Liver (tissue), 9 donors: Measurements from ENCODE around the gene HSD3B1. TPM values are rescaled to one million over a fixed set of nuclear protein-coding genes. Genes with fewer than 3 reads are reported as not detected.

Source experiments
- DNase-seq: peaks from one replicate; pipeline ENCODE4 v3.0.0-alpha.2; 2017; ENCODE audit warnings: low spot score
- H3K27ac ChIP-seq, 2 donors: one replicate each; pipeline ENCODE4 v1.7.0; 2013; ENCODE audit warnings: inconsistent platforms in 2 of 2, low read length in 2 of 2, control low read depth in 1 of 2, low read depth in 1 of 2, mild to moderate bottlenecking in 1 of 2
- H3K27me3 ChIP-seq, 4 donors: one replicate each; pipeline versions ENCODE4 v1.6.1 to v1.7.0; 2013; ENCODE audit warnings: low read length in 3 of 4, inconsistent platforms in 1 of 4, mild to moderate bottlenecking in 1 of 4, moderate library complexity in 1 of 4; ENCODE audit not compliant: control insufficient read depth in 4 of 4, insufficient read depth in 4 of 4
- H3K36me3 ChIP-seq, 4 donors: one replicate each; pipeline versions ENCODE4 v1.6.1 to v1.7.0; 2013; ENCODE audit warnings: low read length in 3 of 4, mild to moderate bottlenecking in 3 of 4, low read depth in 1 of 4, moderate library complexity in 1 of 4; ENCODE audit not compliant: control insufficient read depth in 4 of 4, insufficient read depth in 3 of 4
- H3K4me1 ChIP-seq, 4 donors: one replicate each; pipeline versions ENCODE4 v1.6.1 to v1.7.0; 2013; ENCODE audit warnings: low read length in 3 of 4, mild to moderate bottlenecking in 3 of 4, moderate library complexity in 1 of 4; ENCODE audit not compliant: control insufficient read depth in 4 of 4, insufficient read depth in 4 of 4
- H3K4me3 ChIP-seq, 3 donors: one replicate each; pipeline versions ENCODE4 v1.6.1 to v1.7.0; 2013; ENCODE audit warnings: low read length in 3 of 3, control low read depth in 1 of 3, low read depth in 1 of 3, mild to moderate bottlenecking in 1 of 3
- H3K9ac ChIP-seq, 2 donors: one replicate each; pipeline ENCODE4 v1.7.0; 2013; ENCODE audit warnings: low read length in 2 of 2, mild to moderate bottlenecking in 2 of 2, moderate library complexity in 2 of 2, control low read depth in 1 of 2, low read depth in 1 of 2
- H3K9me3 ChIP-seq, 4 donors: one replicate each; pipeline versions ENCODE4 v1.6.1 to v1.7.0; 2013; ENCODE audit warnings: low read length in 3 of 4; ENCODE audit not compliant: control insufficient read depth in 4 of 4
- EGR1 ChIP-seq, 2 donors: IDR thresholded peaks; 2 replicates each; pipeline ENCODE4 v1.6.1; 2016 to 2018; ENCODE audit warnings: antibody characterized with exemption in 2 of 2, low read depth in 2 of 2
- FOXA1 ChIP-seq: IDR thresholded peaks from 2 replicates; pipeline ENCODE4 v1.6.1; 2016; ENCODE audit warnings: antibody characterized with exemption
- FOXA2 ChIP-seq: IDR thresholded peaks from 2 replicates; pipeline ENCODE4 v1.6.1; 2016; ENCODE audit warnings: antibody characterized with exemption
- GABPA ChIP-seq, 2 donors: IDR thresholded peaks in 1 of 2; conservative IDR thresholded peaks in 1 of 2; 2 replicates each; pipeline ENCODE4 v1.6.1; 2016; ENCODE audit warnings: antibody characterized with exemption in 2 of 2, mild to moderate bottlenecking in 1 of 2, moderate library complexity in 1 of 2
- HNF4A ChIP-seq, 2 donors: conservative IDR thresholded peaks; 2 replicates each; pipeline ENCODE4 v1.6.1; 2016; ENCODE audit warnings: antibody characterized with exemption in 2 of 2, mild to moderate bottlenecking in 2 of 2
- HNF4G ChIP-seq: IDR thresholded peaks from 2 replicates; pipeline ENCODE4 v1.6.1; 2016; ENCODE audit warnings: antibody characterized with exemption
- JUND ChIP-seq, 2 donors: IDR thresholded peaks; 2 replicates each; pipeline ENCODE4 v1.6.1; 2016; ENCODE audit warnings: antibody characterized with exemption in 2 of 2
- MAX ChIP-seq: IDR thresholded peaks from 2 replicates; pipeline ENCODE4 v1.6.1; 2016; ENCODE audit warnings: antibody characterized with exemption
- RAD21 ChIP-seq, 2 donors: IDR thresholded peaks; 2 replicates each; pipeline ENCODE4 v1.6.1; 2016; ENCODE audit warnings: antibody characterized with exemption in 2 of 2, mild to moderate bottlenecking in 2 of 2
- REST ChIP-seq: IDR thresholded peaks from 2 replicates; pipeline ENCODE4 v1.6.1; 2016; ENCODE audit warnings: antibody characterized with exemption, mild to moderate bottlenecking
- RXRA ChIP-seq, 2 donors: IDR thresholded peaks; 2 replicates each; pipeline ENCODE4 v1.6.1; 2017 to 2018; ENCODE audit warnings: antibody characterized with exemption in 2 of 2, mild to moderate bottlenecking in 1 of 2
- SP1 ChIP-seq: IDR thresholded peaks from 2 replicates; pipeline ENCODE4 v1.6.1; 2018; ENCODE audit warnings: antibody characterized with exemption, mild to moderate bottlenecking
- TAF1 ChIP-seq: conservative IDR thresholded peaks from 2 replicates; pipeline ENCODE4 v1.6.1; 2016; ENCODE audit warnings: antibody characterized with exemption, mild to moderate bottlenecking
- YY1 ChIP-seq: IDR thresholded peaks from 2 replicates; pipeline ENCODE4 v1.6.1; 2016; ENCODE audit warnings: antibody characterized with exemption, mild to moderate bottlenecking
- whole genome bisulfite sequencing: extraction: QIAGEN DNeasy Blood & Tissue Kit; methylation state at CpG from one replicate; pipeline ENCODE4 v1.1.7; 2013; 5-methylcytosine and 5-hydroxymethylcytosine counted together
- polyA plus RNA-seq, 2 donors: library from polyadenylated mRNA; stranded (reverse) in 1 of 2; unstranded in 1 of 2; fragments of 200-250 nt in 1 of 2; fragments of >200 nt in 1 of 2; fragmentation: Nextera tagmentation in 1 of 2; extraction: Ambion mirVana in 1 of 2; gene quantifications; one replicate each; pipeline versions ENCODE4 v1.2.1 to v1.2.3, GENCODE V29; 2013 to 2015
- total RNA-seq, 2 donors: library from RNA; depleted of rRNA; stranded (reverse); fragments of >200 nt; gene quantifications; one replicate each; pipeline ENCODE4 v1.2.3, GENCODE V29; 2014
- TF ChIP-seq, protein P1 (sequence below): fragments of 150-350 bp; IDR thresholded peaks from 2 replicates; pipeline ENCODE4 v1.5.1; 2017; ENCODE audit warnings: improper control_type of control experiment, low read depth, low read length; ENCODE audit not compliant: missing input control
- TF ChIP-seq, protein P2 (sequence below): IDR thresholded peaks from 2 replicates; pipeline ENCODE4 v1.6.1; 2016; ENCODE audit warnings: antibody characterized with exemption
- TF ChIP-seq, protein P3 (sequence below): IDR thresholded peaks from 2 replicates; pipeline ENCODE4 v1.6.1; 2016; ENCODE audit warnings: antibody characterized with exemption
- donor health status: healthy.
- donor health status: healthy.
- donor health status: healthy.
- donor health status: healthy.
- donor health status: healthy.

Gene HSD3B1
- total and polyA plus RNA-seq, 4 donors: 0.67 TPM; not detected in 3

DNA sequence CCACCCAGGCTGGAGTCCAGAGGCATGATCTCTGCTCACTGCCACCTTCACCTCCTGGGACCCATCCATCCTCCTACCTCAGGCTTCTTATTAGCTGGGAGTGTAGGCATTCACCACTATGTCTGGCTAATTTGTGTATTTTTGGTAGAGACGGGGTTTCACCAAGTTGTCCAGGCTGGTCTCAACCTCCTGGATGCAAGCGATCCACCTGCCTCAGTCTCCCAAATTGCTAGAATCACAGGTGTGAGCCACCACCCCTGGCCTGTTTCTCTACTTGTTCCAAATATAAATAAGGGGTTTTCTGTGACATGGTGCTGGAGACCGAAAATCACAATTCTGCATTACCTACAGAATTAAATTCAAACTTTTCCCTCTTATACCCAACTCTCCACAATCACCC lies 36.6 kb upstream of the HSD3B1 start:
- H3K9ac ChIP-seq: no peak overlapping the region
- no peak for DNase-seq
- 93% methylated on average over 3 of the region's 3 CpGs for WGBS

GRCh38 chr1:119470958-119471357 lies 36.1 kb upstream of the HSD3B1 start:
- Histone ChIP-seq H3K4me3 (no peak overlapping the region), H3K9me3 (no peaks in the 10 kb centered on the region), H3K27ac (no peak overlapping the region), H3K4me1 (peaks cover 20 to 51% (median 35%) of the 10 kb centered on the region in 4 donors), H3K9ac (no peak overlapping the region), H3K27me3 (no peaks in the 10 kb centered on the region), H3K36me3 (no peaks in the 10 kb centered on the region)
- 87% methylated on average over 7 of the region's 7 CpGs for WGBS
- TF ChIP-seq RXRA (IDR thresholded peaks at IDR 0.05) (no peak), MAX (no peak), FOXA1 (no peak), EGR1 (IDR thresholded peaks at IDR 0.05; ENCODE audit: low read depth in 2 of 2) (no peak), HNF4G (no peak), RAD21 (IDR thresholded peaks at IDR 0.05) (no peak), JUND (IDR thresholded peaks at IDR 0.05) (no peak), GABPA (IDR thresholded peaks at IDR 0.05 in 1 of 2, conservative IDR thresholded peaks at IDR 0.05 in 1 of 2) (no peak), FOXA2 (no peak), YY1 (no peak), TAF1 (no peak), HNF4A (conservative IDR thresholded peaks at IDR 0.05) (no peak), SP1 (no peak), REST (no peak)
- TF ChIP-seq, protein P1, sequence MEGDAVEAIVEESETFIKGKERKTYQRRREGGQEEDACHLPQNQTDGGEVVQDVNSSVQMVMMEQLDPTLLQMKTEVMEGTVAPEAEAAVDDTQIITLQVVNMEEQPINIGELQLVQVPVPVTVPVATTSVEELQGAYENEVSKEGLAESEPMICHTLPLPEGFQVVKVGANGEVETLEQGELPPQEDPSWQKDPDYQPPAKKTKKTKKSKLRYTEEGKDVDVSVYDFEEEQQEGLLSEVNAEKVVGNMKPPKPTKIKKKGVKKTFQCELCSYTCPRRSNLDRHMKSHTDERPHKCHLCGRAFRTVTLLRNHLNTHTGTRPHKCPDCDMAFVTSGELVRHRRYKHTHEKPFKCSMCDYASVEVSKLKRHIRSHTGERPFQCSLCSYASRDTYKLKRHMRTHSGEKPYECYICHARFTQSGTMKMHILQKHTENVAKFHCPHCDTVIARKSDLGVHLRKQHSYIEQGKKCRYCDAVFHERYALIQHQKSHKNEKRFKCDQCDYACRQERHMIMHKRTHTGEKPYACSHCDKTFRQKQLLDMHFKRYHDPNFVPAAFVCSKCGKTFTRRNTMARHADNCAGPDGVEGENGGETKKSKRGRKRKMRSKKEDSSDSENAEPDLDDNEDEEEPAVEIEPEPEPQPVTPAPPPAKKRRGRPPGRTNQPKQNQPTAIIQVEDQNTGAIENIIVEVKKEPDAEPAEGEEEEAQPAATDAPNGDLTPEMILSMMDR: no peak
- TF ChIP-seq, protein P2, sequence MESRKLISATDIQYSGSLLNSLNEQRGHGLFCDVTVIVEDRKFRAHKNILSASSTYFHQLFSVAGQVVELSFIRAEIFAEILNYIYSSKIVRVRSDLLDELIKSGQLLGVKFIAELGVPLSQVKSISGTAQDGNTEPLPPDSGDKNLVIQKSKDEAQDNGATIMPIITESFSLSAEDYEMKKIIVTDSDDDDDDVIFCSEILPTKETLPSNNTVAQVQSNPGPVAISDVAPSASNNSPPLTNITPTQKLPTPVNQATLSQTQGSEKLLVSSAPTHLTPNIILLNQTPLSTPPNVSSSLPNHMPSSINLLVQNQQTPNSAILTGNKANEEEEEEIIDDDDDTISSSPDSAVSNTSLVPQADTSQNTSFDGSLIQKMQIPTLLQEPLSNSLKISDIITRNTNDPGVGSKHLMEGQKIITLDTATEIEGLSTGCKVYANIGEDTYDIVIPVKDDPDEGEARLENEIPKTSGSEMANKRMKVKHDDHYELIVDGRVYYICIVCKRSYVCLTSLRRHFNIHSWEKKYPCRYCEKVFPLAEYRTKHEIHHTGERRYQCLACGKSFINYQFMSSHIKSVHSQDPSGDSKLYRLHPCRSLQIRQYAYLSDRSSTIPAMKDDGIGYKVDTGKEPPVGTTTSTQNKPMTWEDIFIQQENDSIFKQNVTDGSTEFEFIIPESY: no peak
- TF ChIP-seq, protein P3, sequence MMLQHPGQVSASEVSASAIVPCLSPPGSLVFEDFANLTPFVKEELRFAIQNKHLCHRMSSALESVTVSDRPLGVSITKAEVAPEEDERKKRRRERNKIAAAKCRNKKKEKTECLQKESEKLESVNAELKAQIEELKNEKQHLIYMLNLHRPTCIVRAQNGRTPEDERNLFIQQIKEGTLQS: no peak
- no peak for DNase-seq

More for the DNA sequence above, 36.6 kb upstream of the HSD3B1 start:
- H3K27ac ChIP-seq: no peak overlapping the region
- H3K36me3 ChIP-seq: no peaks in the 10 kb centered on the region
- no peak overlapping the region for H3K4me3 ChIP-seq
- H3K9me3 ChIP-seq: no peaks in the 10 kb centered on the region
- peaks cover 17 to 46% (median 30%) of the 10 kb centered on the region in 4 donors for H3K4me1 ChIP-seq
- no peaks in the 10 kb centered on the region for H3K27me3 ChIP-seq
- TF ChIP-seq HNF4A (conservative IDR thresholded peaks at IDR 0.05): no peak
- TF ChIP-seq FOXA2: no peak
- no peak for TF ChIP-seq GABPA (IDR thresholded peaks at IDR 0.05 in 1 of 2, conservative IDR thresholded peaks at IDR 0.05 in 1 of 2)
- no peak for TF ChIP-seq TAF1
- no peak for TF ChIP-seq JUND (IDR thresholded peaks at IDR 0.05)
- TF ChIP-seq, protein P3: no peak
